GM18907 (cell line): Measurements from ENCODE around the gene MPL.

Experiments
- ATAC-seq: cut with Tn5 transposase; IDR thresholded peaks from one replicate; pipeline ENCODE4 v1.9.1; 2021; ENCODE audit warnings: mild to moderate bottlenecking, moderate library complexity; ENCODE audit not compliant: unreplicated experiment

Gene MPL

GRCh38 chr1:43402089-43402865, 64.7 kb downstream of the MPL start:
- ATAC-seq = no peak
